Right atrium auricular region (tissue), 2 donors: ENCODE data around the gene PLXNA2. TPM values are rescaled to one million over a fixed set of nuclear protein-coding genes. Genes with fewer than 3 reads are reported as not detected.

ENCODE experiments used
- DNase-seq: peaks from one replicate; pipeline ENCODE4 v3.0.0-alpha.2; 2019; ENCODE audit warnings: low spot score
- H3K27ac ChIP-seq, 2 donors: fragments of 200-600 bp; sonication (generic); 1 replicate in 1 of 2; 2 replicates in 1 of 2; pipeline ENCODE4 v1.5.1; 2016 to 2019
- H3K27me3 ChIP-seq, 2 donors: fragments of 200-600 bp; sonication (generic); one replicate each; pipeline versions ENCODE4 v1.5.1 to v1.6.0; 2017 to 2019
- H3K36me3 ChIP-seq: fragments of 200-600 bp; sonication (generic); one replicate; pipeline ENCODE4 v1.5.1; 2016
- H3K4me1 ChIP-seq, 2 donors: fragments of 200-600 bp; sonication (generic); one replicate each; pipeline versions ENCODE4 v1.5.1 to v1.6.0; 2017 to 2019
- H3K4me3 ChIP-seq, 2 donors: fragments of 200-600 bp; sonication (generic); 1 replicate in 1 of 2; 2 replicates in 1 of 2; pipeline ENCODE4 v1.5.1; 2017 to 2019; ENCODE audit warnings: mild to moderate bottlenecking in 1 of 2, moderate library complexity in 1 of 2
- H3K9me3 ChIP-seq, 2 donors: fragments of 200-600 bp; sonication (generic); one replicate each; pipeline ENCODE4 v1.5.1; 2019
- total RNA-seq, 2 donors: library from RNA; depleted of rRNA; stranded (reverse); fragments of >200 nt; gene quantifications; one replicate each; pipeline ENCODE4 v1.1.0, GENCODE V29; 2016
- TF ChIP-seq, protein P1 (sequence below), 2 donors: fragments of 200-600 bp; sonication (generic); IDR thresholded peaks; one replicate each; pipeline ENCODE4 v1.5.1; 2019; ENCODE audit warnings: antibody characterized with exemption in 2 of 2

Gene PLXNA2
- total RNA-seq, 2 donors from 2014 or later, result 10.8 to 23.8 TPM

- no peak for DNase-seq
- TF ChIP-seq, protein P1, sequence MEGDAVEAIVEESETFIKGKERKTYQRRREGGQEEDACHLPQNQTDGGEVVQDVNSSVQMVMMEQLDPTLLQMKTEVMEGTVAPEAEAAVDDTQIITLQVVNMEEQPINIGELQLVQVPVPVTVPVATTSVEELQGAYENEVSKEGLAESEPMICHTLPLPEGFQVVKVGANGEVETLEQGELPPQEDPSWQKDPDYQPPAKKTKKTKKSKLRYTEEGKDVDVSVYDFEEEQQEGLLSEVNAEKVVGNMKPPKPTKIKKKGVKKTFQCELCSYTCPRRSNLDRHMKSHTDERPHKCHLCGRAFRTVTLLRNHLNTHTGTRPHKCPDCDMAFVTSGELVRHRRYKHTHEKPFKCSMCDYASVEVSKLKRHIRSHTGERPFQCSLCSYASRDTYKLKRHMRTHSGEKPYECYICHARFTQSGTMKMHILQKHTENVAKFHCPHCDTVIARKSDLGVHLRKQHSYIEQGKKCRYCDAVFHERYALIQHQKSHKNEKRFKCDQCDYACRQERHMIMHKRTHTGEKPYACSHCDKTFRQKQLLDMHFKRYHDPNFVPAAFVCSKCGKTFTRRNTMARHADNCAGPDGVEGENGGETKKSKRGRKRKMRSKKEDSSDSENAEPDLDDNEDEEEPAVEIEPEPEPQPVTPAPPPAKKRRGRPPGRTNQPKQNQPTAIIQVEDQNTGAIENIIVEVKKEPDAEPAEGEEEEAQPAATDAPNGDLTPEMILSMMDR (IDR thresholded peaks at IDR 0.05), result no peak
- no peaks in the 10 kb centered on the region for H3K9me3 ChIP-seq
- H3K27ac ChIP-seq, result no peak overlapping the region
- peaks cover 21% of the 10 kb centered on the region for H3K36me3 ChIP-seq
- peaks cover 0 to 20% of the 10 kb centered on the region in 2 donors for H3K4me1 ChIP-seq
- no peak overlapping the region for H3K4me3 ChIP-seq
- no peaks in the 10 kb centered on the region for H3K27me3 ChIP-seq
Observed at GRCh38 chr1:208100106-208100505, 144.1 kb downstream of the PLXNA2 start.

DNA sequence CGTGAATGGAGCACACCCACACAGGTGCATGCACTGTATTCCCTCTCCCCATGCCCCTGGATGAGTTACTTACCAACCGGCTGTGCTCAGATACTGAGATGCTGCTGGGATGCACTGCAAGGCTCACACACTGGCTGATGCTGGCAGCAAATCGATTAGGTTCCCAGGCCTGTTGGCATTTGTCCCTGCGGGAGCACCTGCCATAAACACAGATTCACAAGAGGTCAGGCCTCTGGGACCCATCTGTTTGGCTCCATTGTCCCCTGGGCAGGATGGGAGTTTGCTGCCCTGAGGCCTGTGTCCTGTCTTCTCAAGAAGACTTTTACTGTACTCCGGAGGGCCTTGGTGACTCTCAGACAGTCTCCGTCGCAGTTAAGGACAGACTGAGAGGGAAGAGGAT, 145.4 kb downstream of the PLXNA2 start:
- no peak for DNase-seq
- no peak overlapping the region for H3K27ac ChIP-seq
- TF ChIP-seq, protein P1 (IDR thresholded peaks at IDR 0.05), result no peak
- H3K4me3 ChIP-seq, result no peak overlapping the region
- no peaks in the 10 kb centered on the region for H3K9me3 ChIP-seq
- H3K27me3 ChIP-seq, result no peaks in the 10 kb centered on the region
- peaks cover 23% of the 10 kb centered on the region for H3K36me3 ChIP-seq
- H3K4me1 ChIP-seq, result peaks cover 0 to 20% of the 10 kb centered on the region in 2 donors

- TF ChIP-seq, protein P1 (IDR thresholded peaks at IDR 0.05), result peak; percentile 67 to 81
- Histone ChIP-seq H3K4me3 (no peak overlapping the region), H3K4me1 (peaks cover 0 to 18% of the 10 kb centered on the region in 2 donors), H3K27me3 (no peaks in the 10 kb centered on the region), H3K9me3 (no peaks in the 10 kb centered on the region), H3K36me3 (peaks cover 32% of the 10 kb centered on the region), H3K27ac (no peak overlapping the region)
- DNase-seq, result peak; percentile 71
Observed at GRCh38 chr1:208093754-208094719, 150.1 kb downstream of the PLXNA2 start.

- H3K4me3 ChIP-seq, result no peak overlapping the region
- no peaks in the 10 kb centered on the region for H3K9me3 ChIP-seq
- H3K27ac ChIP-seq, result no peak overlapping the region
- TF ChIP-seq, protein P1 (IDR thresholded peaks at IDR 0.05), result no peak
- no peaks in the 10 kb centered on the region for H3K27me3 ChIP-seq
- peaks cover 0 to 18% of the 10 kb centered on the region in 2 donors for H3K4me1 ChIP-seq
- no peak for DNase-seq
- H3K36me3 ChIP-seq, result peaks cover 32% of the 10 kb centered on the region
Observed at GRCh38 chr1:208093046-208093445, 151.1 kb downstream of the PLXNA2 start.

GRCh38 chr1:208090388-208091301, 153.5 kb downstream of the PLXNA2 start:
- TF ChIP-seq, protein P1 (IDR thresholded peaks at IDR 0.05), result no peak
- H3K36me3 ChIP-seq, result peaks cover 21% of the 10 kb centered on the region
- no peak for DNase-seq
- no peaks in the 10 kb centered on the region for H3K27me3 ChIP-seq
- peaks cover 0 to 25% of the 10 kb centered on the region in 2 donors for H3K4me1 ChIP-seq
- H3K9me3 ChIP-seq, result no peaks in the 10 kb centered on the region
- no peak overlapping the region for H3K4me3 ChIP-seq
- peak overlapping the region in 1 of 2 donors; percentile 15 for H3K27ac ChIP-seq
